Measurements from ENCODE around the gene CLRN2.

CLRN2 gene

GRCh38 chr4:17514865-17515264, at the start of gene CLRN2:
Gene CLRN2, plus strand, starts transcription at chr4:17515165. Its CDS starts 102 bp downstream, at chr4:17515267.
- DNase-seq: no peak

DNA sequence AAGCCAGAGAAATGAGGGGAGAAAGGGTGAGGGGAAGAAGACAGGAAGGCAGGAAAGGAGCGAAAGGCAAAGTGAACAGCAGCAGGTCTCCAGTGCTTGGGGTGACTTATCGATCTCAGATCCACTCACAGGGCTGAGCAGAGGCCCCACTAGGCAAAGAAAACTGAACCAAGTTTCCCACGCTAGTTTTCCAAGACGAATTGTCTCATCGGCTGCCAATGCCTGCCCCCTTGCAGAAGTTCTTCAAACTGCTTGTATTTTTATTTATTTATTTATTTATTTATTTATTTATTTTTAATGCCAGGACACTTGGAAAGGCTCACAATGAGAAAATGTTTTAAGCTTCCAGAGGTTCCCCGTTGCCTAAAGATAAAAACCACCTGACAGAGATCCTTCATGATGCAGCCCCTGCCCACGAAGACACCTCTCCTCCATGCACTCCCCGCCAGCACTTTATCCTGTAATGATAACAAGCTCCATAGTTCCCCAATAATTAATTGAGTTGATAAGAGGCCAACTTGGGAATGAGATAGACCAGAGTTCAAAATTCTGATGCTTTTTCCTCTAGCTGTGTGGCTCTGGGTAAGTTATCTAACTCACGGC, 46.2 kb upstream of the CLRN2 start:
- DNase-seq: no peak

DNA sequence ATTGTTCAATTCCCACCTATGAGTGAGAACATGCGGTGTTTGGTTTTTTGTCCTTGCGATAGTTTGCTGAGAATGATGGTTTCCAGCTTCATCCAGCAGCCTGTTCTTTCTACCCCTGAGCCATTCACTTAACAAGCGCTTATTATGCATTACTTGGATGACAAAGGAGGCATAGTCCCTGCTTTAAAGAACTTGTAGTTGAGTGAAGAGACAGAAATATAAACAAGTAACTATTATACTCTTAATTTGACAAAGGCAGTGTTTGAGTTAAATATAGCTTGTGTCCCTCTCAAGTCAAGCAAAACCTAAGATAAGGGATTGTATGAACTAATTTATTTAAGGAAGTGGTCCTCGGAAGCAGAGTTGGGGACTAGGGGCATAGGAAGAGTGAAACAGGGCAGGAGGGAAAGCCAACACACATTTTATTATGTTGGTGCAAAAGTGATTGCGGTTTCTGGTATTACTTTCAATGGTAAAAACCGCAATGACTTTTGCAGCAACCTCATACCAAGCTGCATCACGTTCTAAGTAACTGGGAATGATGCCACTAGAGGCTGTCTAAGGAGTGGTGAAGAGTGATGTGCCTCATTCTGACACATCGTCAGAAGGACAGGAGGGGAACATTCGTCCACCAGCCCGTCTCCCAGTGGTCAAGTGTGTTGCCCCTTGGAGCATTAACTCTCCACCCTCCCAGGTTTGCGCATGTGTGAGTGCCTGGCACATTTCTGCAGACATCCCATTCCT, 44.9 kb upstream of the CLRN2 start:
- DNase-seq: no peak

DNA sequence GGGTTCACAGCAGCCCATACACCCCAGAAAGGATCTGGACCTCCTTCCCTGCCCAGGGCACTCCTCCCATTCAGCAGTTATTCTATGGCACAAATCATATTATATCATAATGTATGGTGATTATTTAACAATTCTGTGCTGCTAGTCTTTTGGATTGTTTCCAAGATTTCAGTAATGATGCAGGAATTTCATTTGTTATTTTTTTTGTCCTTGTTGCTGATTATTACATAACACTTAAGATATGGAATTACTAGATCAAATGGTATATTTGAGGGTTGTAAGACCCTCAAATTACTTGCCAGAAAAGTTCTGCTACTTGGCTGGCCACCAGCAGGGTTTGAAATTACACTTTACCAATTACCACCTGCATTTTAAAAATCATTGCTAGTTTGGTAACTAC, 39.5 kb upstream of the CLRN2 start:
- no peak for DNase-seq

DNA sequence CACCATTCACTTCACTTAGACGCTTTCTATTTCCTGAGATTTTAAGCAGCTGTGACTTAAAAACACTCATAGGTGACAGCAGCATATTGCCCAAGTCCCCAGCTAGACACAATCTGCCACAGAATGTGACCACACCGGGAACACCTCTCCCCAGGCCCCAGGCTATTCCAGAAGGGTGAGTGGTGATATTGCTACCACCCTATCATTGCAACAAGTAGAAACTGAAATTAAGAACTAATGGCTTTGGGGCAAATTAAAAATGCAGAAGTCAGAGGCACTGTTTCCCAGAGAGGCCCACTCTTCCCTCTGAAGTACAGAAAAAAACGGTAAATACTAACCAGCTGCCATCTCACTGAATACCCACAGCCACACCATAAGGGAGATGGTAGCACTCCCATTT, 38.1 kb upstream of the CLRN2 start:
- no peak for DNase-seq

- DNase-seq: no peak
Measured at GRCh38 chr4:17477774-17478472, 37.0 kb upstream of the CLRN2 start.

- no peak for DNase-seq
Measured at GRCh38 chr4:17480210-17480927, 34.6 kb upstream of the CLRN2 start.

- DNase-seq: no peak
Measured at GRCh38 chr4:17480955-17481354, 34.0 kb upstream of the CLRN2 start.

- DNase-seq: no peak
Measured at GRCh38 chr4:17482716-17483115, 32.2 kb upstream of the CLRN2 start.

GRCh38 chr4:17489123-17489522, 25.8 kb upstream of the CLRN2 start:
- DNase-seq: no peak

GRCh38 chr4:17489721-17490120, 25.2 kb upstream of the CLRN2 start:
- DNase-seq: no peak

GRCh38 chr4:17490575-17491059, 24.3 kb upstream of the CLRN2 start:
- no peak for DNase-seq

DNA sequence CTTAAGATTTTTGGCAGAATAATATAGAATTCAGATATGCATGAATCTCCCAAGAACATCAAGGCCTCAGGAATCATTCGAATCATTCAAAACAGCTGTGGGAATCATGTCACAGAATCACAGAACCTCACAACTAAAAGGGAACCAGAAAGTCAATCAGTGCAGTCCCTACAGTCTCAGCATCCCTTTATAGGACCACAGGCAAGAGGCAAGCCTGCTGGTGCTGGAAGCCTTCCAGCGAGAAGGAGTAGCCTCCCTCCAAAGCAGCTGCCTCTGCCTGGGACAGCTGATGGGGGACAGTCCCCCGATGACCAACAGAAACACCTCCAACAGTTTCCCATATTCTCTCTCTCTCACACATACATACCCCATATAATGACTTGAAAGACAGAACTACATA, 23.8 kb upstream of the CLRN2 start:
- no peak for DNase-seq

DNA sequence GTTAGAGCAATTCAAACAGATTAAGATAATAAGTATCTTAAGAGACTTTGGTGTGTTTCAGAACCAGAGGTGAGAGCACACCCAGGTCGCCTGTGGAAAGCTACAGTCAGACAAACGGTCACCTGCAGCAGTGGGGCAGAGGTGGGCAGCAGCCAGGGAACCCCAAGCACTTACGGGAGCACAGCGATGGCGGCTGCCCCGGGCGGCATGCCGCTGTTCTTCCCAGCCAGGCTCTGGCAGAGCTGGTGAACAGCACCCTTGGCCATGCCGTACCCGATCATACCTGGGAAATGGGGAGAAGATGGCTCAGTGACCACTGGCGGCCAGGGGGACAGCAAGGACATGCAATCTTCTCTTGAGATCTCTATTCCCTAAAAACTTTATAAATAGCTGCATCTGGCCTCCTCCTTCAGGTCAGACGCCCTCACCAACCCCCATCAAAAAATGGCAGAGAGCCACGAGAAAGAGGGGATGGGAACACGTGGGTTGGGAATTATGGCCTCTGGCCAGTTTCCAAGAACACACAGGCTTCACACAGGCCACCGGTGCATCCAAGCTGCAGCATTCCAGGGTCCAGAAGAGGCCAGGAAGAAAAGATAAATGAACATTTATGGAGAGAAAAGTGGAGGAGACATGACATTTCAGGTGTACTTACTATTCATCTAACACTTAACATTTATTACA, 22.8 kb upstream of the CLRN2 start:
- no peak for DNase-seq

- no peak for DNase-seq
Measured at GRCh38 chr4:17492876-17493275, 22.1 kb upstream of the CLRN2 start.

- no peak for DNase-seq
Measured at GRCh38 chr4:17493619-17494018, 21.3 kb upstream of the CLRN2 start.

DNA sequence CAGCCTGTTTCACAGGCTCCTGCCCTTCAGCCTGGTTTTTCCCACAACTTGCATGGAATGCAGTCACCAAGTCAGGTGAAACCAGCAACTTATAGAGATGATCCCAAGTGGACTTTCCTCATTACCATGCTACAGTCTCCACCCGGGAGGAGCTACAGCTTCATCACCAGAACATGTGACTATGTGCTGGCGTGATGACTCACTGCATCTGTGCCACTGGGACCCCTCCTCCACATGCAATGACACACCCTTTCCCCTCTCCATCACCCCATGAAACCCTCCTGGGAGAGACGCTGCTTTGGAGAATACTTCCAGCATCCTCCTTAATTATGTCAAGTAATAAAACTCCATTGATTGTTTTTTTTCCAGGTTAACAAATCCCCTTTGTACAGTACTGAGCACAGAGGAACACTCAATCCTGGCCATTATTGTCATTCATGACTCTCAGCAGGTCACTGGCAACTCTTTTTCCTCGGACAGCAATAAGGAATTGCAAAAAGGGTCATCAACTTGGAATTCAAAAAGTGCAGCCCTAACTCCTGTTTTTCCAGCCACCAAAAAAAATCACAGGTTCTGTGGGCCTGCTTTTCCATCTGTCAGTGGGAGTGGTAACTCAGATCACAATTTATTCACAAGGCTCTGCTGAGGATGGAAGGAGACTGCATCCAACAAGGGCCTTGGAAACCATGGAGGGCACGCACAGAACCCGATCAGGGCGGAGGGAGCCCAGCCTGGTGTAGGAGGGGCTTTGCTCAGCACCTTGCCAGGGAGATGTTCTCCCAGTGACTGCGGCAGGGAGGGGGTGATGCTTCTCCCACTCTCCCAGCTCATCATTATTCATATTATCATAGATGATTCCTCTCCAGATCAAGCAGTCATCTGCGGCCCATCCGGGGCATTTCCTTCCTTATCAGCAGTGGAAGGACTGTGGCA, 20.4 kb upstream of the CLRN2 start:
- DNase-seq: no peak

GRCh38 chr4:17497890-17498523, 17.0 kb upstream of the CLRN2 start:
- DNase-seq: no peak

GRCh38 chr4:17500574-17500973, 14.4 kb upstream of the CLRN2 start:
- DNase-seq: no peak

- DNase-seq: no peak
Measured at GRCh38 chr4:17502756-17503155, 12.2 kb upstream of the CLRN2 start.

GRCh38 chr4:17504081-17504480, 10.9 kb upstream of the CLRN2 start:
- no peak for DNase-seq
